ENCODE measurements around the gene CCNG1. TPM values are rescaled to one million over a fixed set of nuclear protein-coding genes. Genes with fewer than 3 reads are reported as not detected.

The CCNG1 gene
- total and polyA plus RNA-seq, 4 donors: 31.2 to 130 (median 64.5) TPM

DNA sequence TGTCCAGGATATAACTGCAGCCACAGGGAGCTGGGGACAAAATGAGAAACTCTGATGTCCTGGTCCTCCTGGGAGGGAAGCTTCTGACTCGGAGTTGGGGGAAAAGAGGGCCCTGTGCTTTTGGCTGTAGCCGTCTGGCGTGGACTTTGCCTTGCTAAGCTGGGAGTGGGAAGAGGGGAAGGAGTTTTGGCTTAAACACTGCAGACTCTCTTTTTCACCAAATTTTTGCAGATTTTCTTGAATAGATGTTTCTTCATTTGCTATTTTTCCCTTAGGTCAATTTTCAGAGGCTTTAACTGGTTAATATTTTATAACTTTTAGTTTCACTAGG lies 52.3 kb downstream of the CCNG1 start:
- Histone ChIP-seq H3K4me3 (no peak overlapping the region), H3K36me3 (ENCODE audit: control insufficient read depth in 4 of 4, insufficient read depth in 4 of 4, low read length in 4 of 4) (peaks cover 0 to 6% (median 0%) of the 10 kb centered on the region in 4 donors), H3K27ac (ENCODE audit: low read depth in 1 of 2, low read length in 1 of 2) (no peak overlapping the region), H3K27me3 (ENCODE audit: control insufficient read depth in 3 of 3, insufficient read depth in 3 of 3, low read length in 2 of 3) (no peaks in the 10 kb centered on the region), H3K9ac (ENCODE audit: insufficient read depth in 1 of 2, low read length in 2 of 2) (no peak overlapping the region), H3K9me3 (ENCODE audit: control insufficient read depth in 4 of 4, insufficient read depth in 3 of 4, low read length in 3 of 4) (no peaks in the 10 kb centered on the region), H3K4me1 (ENCODE audit: control insufficient read depth in 5 of 5, insufficient read depth in 5 of 5, low read length in 5 of 5) (peaks cover 0 to 14% (median 0%) of the 10 kb centered on the region in 5 donors)
- 93 to 98% methylated on average over 3 of the region's 3 CpGs for WGBS, 2 donors
- peak in 1 of 3 donors; percentile 2 for DNase-seq
- no peak for ATAC-seq (ENCODE audit: insufficient read depth, low FRiP score)
- TF ChIP-seq, protein P1, sequence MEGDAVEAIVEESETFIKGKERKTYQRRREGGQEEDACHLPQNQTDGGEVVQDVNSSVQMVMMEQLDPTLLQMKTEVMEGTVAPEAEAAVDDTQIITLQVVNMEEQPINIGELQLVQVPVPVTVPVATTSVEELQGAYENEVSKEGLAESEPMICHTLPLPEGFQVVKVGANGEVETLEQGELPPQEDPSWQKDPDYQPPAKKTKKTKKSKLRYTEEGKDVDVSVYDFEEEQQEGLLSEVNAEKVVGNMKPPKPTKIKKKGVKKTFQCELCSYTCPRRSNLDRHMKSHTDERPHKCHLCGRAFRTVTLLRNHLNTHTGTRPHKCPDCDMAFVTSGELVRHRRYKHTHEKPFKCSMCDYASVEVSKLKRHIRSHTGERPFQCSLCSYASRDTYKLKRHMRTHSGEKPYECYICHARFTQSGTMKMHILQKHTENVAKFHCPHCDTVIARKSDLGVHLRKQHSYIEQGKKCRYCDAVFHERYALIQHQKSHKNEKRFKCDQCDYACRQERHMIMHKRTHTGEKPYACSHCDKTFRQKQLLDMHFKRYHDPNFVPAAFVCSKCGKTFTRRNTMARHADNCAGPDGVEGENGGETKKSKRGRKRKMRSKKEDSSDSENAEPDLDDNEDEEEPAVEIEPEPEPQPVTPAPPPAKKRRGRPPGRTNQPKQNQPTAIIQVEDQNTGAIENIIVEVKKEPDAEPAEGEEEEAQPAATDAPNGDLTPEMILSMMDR (IDR thresholded peaks at IDR 0.05; ENCODE audit: control extremely low read depth, extremely low read depth): no peak

Small RNAs within 50 kb of the gene (small RNA-seq; reads per million reads assigned to genes)
- gene AC008723.1 (ENCODE audit: low replicate concordance): not detected

Other genes with a start within 250 kb of the CCNG1 start
- gene NUDCD2, start 22.5 kb downstream of the CCNG1 start, total RNA-seq: 10 to 100 TPM; 15.8 to 25.0 TPM
- 1 to 10 TPM; 3.8 to 7.5 TPM for gene NUDCD2, start 22.5 kb downstream of the CCNG1 start, polyA plus RNA-seq
- gene HMMR, start 23.0 kb downstream of the CCNG1 start, total RNA-seq: 1 to 10 TPM; 1.2 to 9.5 TPM
- gene HMMR, start 23.0 kb downstream of the CCNG1 start, polyA plus RNA-seq: 1 to 10 TPM; 1.1 to 1.7 TPM
- 10 to 100 TPM; 46.6 to 69.7 TPM for gene MAT2B, start 68.0 kb downstream of the CCNG1 start, total RNA-seq
- gene MAT2B, start 68.0 kb downstream of the CCNG1 start, polyA plus RNA-seq: 10 to 100 TPM; 34.5 to 58.7 TPM